ACHN (cell line): ENCODE measurements around the gene EGFL7.

Experiments used
- DNase-seq: peaks from one replicate; pipeline ENCODE4 v3.0.0-alpha.2; 2015
- in situ Hi-C: cut with HindIII; loops from 2 replicates; pipeline ENCODE4 v1.10.0; 2017; ENCODE audit warnings: low sequenced_read_pairs, low pct_ligation_motif_present, low pct_unique_long_range_greater_than_20kb

Gene EGFL7

GRCh38 chr9:136634904-136635303 lies 27.8 kb upstream of the EGFL7 start:
- in situ Hi-C loops, result no loop called here
- DNase-seq, result no peak

- in situ Hi-C loops, result no loop called here
- no peak for DNase-seq
Measured at GRCh38 chr9:136640171-136641111, 22.3 kb upstream of the EGFL7 start.

- in situ Hi-C loops, result no loop called here
- DNase-seq, result no peak
Measured at GRCh38 chr9:136642439-136642921, 20.2 kb upstream of the EGFL7 start.

- no peak for DNase-seq
- in situ Hi-C loops, result no loop called here
Measured at GRCh38 chr9:136643596-136644342, 18.9 kb upstream of the EGFL7 start.

DNA sequence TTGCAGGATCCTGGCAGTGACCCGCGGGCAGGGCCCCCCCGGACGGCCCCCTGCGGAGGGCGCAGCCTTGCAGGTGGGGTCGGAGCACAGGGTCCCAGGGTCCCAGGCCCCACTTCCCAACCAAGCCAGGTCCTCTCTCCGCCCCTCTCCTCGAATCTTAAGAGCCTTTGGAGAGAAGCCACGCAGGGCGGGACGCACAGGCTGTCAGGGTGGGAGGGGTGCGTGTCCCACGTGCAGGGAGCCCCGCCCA lies 18.4 kb upstream of the EGFL7 start:
- in situ Hi-C loops, result no loop called here
- DNase-seq, result no peak

- peak; percentile 66 for DNase-seq
- in situ Hi-C loops, result no loop called here
Measured at GRCh38 chr9:136644593-136645351, 17.9 kb upstream of the EGFL7 start.

GRCh38 chr9:136645352-136645902 lies 17.3 kb upstream of the EGFL7 start:
- in situ Hi-C loops, result no loop called here

GRCh38 chr9:136645903-136646754 lies 16.6 kb upstream of the EGFL7 start:
- in situ Hi-C loops, result no loop called here
- no peak for DNase-seq

More at GRCh38 chr9:136645352-136645902, 17.3 kb upstream of the EGFL7 start:
- no peak for DNase-seq

DNA sequence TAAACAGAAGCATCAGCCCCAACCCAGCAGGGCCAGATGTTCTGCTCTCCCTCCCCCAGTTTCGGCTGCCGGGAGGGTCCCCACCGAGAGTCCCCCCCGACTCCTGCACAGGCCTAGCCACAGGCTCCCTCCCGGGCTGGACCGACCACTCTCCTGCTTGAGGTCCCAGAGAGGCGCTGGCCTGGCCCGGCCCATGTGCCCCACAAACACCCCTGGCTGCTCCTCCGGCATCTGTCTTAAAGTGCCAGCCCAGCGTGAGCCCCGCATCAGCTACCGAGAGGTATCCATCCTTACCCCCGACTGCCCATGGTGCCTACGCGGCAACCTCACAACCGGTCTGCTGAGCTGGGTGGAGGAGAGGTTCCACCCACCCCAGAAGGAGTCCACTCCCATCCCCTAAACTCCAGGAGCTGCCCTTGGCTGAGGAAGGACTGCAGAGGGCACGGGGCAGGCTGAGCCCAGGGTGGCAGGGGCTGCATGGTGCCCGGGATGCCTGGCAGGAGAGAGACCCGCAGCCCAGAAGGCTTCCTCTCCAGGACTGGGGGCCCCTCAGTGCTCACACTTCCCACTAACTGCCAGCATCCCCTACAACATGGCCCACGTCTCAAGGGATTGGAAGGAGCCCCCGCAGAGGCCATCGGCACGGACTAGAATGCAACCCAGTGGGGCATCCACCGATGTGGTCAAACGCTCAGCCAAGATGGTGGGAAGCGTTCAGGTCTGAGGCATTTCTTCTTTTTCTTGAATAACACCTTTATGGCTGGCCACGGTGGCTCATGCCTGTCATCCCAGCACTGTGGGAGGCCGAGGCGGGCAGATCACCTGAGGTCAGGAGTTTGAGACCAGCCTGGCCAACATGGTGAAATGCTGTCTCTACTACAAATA lies 15.6 kb upstream of the EGFL7 start:
- in situ Hi-C loops, result no loop called here

DNA sequence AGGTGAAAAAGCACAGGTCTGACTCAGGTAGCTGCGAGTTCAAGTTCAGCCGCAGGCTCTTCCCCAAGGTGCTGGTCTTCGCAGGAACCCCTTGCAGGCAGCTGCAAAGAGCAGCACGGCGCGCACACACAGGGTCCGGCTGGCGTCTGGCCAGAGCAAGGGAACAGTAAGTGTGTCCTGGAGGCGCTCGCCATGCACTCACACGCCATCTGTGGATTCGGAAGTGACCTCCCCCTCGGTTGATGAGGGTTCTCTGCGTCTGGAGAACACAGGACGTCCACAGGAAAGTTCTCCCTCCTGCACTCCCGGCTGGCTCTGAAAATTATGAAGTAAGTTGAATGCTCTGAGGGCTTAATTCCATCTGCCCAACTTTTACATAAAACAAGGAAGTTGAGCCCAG lies 14.0 kb upstream of the EGFL7 start:
- DNase-seq, result no peak
- in situ Hi-C loops, result no loop called here

More for the DNA sequence above, 15.6 kb upstream of the EGFL7 start:
- no peak for DNase-seq

GRCh38 chr9:136650021-136650420 lies 12.7 kb upstream of the EGFL7 start:
- in situ Hi-C loops, result no loop called here
- DNase-seq, result no peak

GRCh38 chr9:136650648-136651047 lies 12.1 kb upstream of the EGFL7 start:
- in situ Hi-C loops, result no loop called here
- DNase-seq, result no peak

DNA sequence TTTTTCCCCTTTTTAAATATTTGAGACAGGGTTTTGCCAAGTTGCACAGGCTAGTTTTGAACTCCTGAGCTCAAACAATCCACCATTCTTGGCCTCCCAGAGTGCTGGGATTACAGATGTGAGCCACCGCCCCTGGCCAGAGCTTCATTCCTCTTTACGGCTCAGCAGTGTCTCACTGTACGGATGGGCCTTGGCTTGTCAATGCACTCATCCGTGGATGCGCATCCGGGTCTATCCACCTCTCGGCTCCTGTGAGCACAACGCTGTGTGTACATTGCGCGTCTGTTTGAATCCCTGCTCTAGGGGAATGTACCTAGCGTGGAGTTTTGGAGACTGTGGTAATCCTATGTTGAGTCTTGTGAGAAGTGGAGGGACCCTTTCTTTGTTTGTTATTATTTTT lies 10.9 kb upstream of the EGFL7 start:
- in situ Hi-C loops, result no loop called here
- DNase-seq, result no peak

DNA sequence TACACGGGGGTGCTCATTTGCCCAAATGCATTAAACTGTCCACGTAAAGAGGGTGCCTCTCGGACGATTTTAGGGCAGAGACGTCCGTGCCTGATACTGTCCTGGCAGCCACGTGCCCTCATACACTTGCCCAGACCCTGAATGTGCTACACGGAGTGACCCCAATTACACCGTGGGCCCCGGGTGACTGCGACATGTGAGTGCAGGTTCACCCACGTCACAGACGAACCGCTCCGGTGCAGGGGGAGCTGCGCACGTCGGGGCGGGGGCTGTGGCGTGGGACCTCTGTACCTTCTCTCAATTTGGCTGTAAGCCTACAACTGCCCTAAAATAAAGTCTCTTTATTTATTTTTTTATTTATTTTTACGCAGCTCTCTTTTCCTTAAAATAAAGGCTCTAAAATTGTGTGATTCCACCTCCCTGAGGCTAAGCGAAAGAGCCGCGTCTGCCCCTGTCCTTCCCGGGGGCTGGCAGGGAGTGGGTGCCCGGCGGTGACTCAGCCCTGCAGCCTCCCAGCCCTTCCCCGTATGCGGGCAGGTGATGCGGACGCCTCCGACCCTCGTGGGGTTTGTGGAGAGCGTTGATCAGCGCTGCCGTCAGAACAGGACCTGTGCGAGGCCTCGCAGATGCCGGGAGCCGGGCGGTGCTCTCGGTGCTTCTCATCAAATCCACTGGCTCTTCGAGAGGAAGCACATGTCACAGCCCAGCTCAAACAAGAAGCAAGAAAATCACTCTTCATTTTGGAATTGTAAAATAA lies 9.2 kb upstream of the EGFL7 start:
- DNase-seq, result no peak
- in situ Hi-C loops, result no loop called here

DNA sequence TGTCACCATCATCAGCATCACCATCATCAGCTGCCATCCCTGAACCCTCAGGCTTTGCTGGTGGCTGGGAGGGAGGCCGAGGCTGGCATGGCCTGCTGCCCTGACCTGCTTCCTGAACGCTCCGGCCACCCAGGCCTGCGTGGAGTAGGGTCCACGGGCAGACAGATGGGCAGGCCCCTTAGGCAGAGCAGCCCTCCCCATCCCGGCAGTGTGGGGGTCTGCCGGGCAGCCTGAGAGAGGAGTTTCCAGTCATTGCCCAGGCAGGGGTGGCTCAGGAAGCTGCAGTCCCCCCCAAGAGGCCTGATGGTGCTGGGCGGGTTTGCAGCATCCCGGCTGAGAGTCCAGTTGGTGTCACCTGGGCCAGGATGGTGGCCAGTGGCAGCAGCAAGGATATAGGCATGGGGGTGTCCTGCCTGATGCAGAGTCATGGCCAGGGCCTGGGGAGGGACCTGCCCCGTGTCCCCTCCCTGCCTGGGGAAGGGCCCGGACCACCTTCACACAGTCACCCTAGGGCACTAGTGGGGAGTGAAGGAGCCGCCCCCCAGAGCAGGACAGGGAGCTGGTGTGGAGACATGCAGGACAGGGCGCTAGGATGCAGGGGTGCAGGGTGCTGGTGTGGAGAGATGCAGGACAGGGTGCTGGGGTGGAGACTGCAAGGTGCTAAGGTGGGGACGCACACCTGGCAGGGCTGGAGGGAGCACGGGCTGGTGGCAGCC lies 7.7 kb upstream of the EGFL7 start:
- DNase-seq, result no peak
- in situ Hi-C loops, result no loop called here
